Measurements from ENCODE around the gene MAGEC1. TPM values are rescaled to one million over a fixed set of nuclear protein-coding genes. Genes with fewer than 3 reads are reported as not detected.

MAGEC1 gene
- total RNA-seq, 1 experiment from 2014 or later = not detected

- H3K9me2 ChIP-seq (replicated peaks; ENCODE audit: insufficient read depth, low read length) = no peaks in the 10 kb centered on the region
- no peaks in the 10 kb centered on the region for H3K36me3 ChIP-seq (ENCODE audit: insufficient read depth, low read length)
- H2AFZ ChIP-seq (ENCODE audit: low read length) = no peak overlapping the region
- H3K9ac ChIP-seq (ENCODE audit: low read length) = no peak overlapping the region
- no peaks in the 10 kb centered on the region for H3K4me1 ChIP-seq (ENCODE audit: low read length)
- DNase-seq = no peak
- H3K4me3 ChIP-seq (ENCODE audit: low read length) = no peak overlapping the region
- H3K4me2 ChIP-seq (ENCODE audit: low read depth, low read length, poor library complexity, severe bottlenecking) = no peak overlapping the region
- no peaks in the 10 kb centered on the region for H3K79me2 ChIP-seq (ENCODE audit: low read length)
- H3K27me3 ChIP-seq (ENCODE audit: low read length) = no peaks in the 10 kb centered on the region
- H3K27ac ChIP-seq (ENCODE audit: low read length) = no peak overlapping the region
- peaks cover 23% of the 10 kb centered on the region for H3K9me3 ChIP-seq (ENCODE audit: low read length)
- no peaks in the 10 kb centered on the region for H4K20me1 ChIP-seq (ENCODE audit: insufficient read depth, low read depth, low read length)
Measured at GRCh38 chrX:141904262-141904661, 568 bp downstream of the MAGEC1 start.

GRCh38 chrX:141917801-141918200 is 14.1 kb downstream of the MAGEC1 start:
- Histone ChIP-seq H3K4me3 (ENCODE audit: low read length) (no peak overlapping the region), H3K27ac (ENCODE audit: low read length) (no peak overlapping the region)

GRCh38 chrX:141924293-141924692 is 20.6 kb downstream of the MAGEC1 start:
- H3K4me2 ChIP-seq (ENCODE audit: low read depth, low read length, poor library complexity, severe bottlenecking) = no peak overlapping the region
- DNase-seq = no peak
- no peak overlapping the region for H3K27ac ChIP-seq (ENCODE audit: low read length)
- H3K9me2 ChIP-seq (replicated peaks; ENCODE audit: insufficient read depth, low read length) = no peaks in the 10 kb centered on the region
- no peaks in the 10 kb centered on the region for H4K20me1 ChIP-seq (ENCODE audit: insufficient read depth, low read depth, low read length)
- no peaks in the 10 kb centered on the region for H3K4me1 ChIP-seq (ENCODE audit: low read length)
- H3K4me3 ChIP-seq (ENCODE audit: low read length) = no peak overlapping the region
- no peak overlapping the region for H2AFZ ChIP-seq (ENCODE audit: low read length)
- H3K27me3 ChIP-seq (ENCODE audit: low read length) = no peaks in the 10 kb centered on the region
- H3K79me2 ChIP-seq (ENCODE audit: low read length) = no peaks in the 10 kb centered on the region
- H3K9ac ChIP-seq (ENCODE audit: low read length) = no peak overlapping the region
- H3K9me3 ChIP-seq (ENCODE audit: low read length) = peaks cover 9% of the 10 kb centered on the region
- H3K36me3 ChIP-seq (ENCODE audit: insufficient read depth, low read length) = no peaks in the 10 kb centered on the region

More at GRCh38 chrX:141917801-141918200, 14.1 kb downstream of the MAGEC1 start:
- no peaks in the 10 kb centered on the region for H3K27me3 ChIP-seq (ENCODE audit: low read length)
- H2AFZ ChIP-seq (ENCODE audit: low read length) = no peak overlapping the region
- DNase-seq = no peak
- H3K4me2 ChIP-seq (ENCODE audit: low read depth, low read length, poor library complexity, severe bottlenecking) = no peak overlapping the region
- H4K20me1 ChIP-seq (ENCODE audit: insufficient read depth, low read depth, low read length) = no peaks in the 10 kb centered on the region
- H3K4me1 ChIP-seq (ENCODE audit: low read length) = no peaks in the 10 kb centered on the region
- H3K36me3 ChIP-seq (ENCODE audit: insufficient read depth, low read length) = no peaks in the 10 kb centered on the region
- no peak overlapping the region for H3K9ac ChIP-seq (ENCODE audit: low read length)
- H3K79me2 ChIP-seq (ENCODE audit: low read length) = no peaks in the 10 kb centered on the region
- H3K9me2 ChIP-seq (replicated peaks; ENCODE audit: insufficient read depth, low read length) = no peaks in the 10 kb centered on the region
- peaks cover 9% of the 10 kb centered on the region for H3K9me3 ChIP-seq (ENCODE audit: low read length)

- Histone ChIP-seq H2AFZ (ENCODE audit: low read length) (no peak overlapping the region), H3K36me3 (ENCODE audit: insufficient read depth, low read length) (no peaks in the 10 kb centered on the region), H3K9me3 (ENCODE audit: low read length) (peaks cover 22% of the 10 kb centered on the region), H3K4me3 (ENCODE audit: low read length) (no peak overlapping the region), H3K27ac (ENCODE audit: low read length) (no peak overlapping the region), H3K27me3 (ENCODE audit: low read length) (no peaks in the 10 kb centered on the region), H3K9ac (ENCODE audit: low read length) (no peak overlapping the region), H3K9me2 (replicated peaks; ENCODE audit: insufficient read depth, low read length) (no peaks in the 10 kb centered on the region), H3K4me1 (ENCODE audit: low read length) (no peaks in the 10 kb centered on the region), H3K79me2 (ENCODE audit: low read length) (no peaks in the 10 kb centered on the region), H4K20me1 (ENCODE audit: insufficient read depth, low read depth, low read length) (no peaks in the 10 kb centered on the region), H3K4me2 (ENCODE audit: low read depth, low read length, poor library complexity, severe bottlenecking) (no peak overlapping the region)
- no peak for DNase-seq
Measured at GRCh38 chrX:141928432-141928831, 24.7 kb downstream of the MAGEC1 start.

- Histone ChIP-seq H2AFZ (ENCODE audit: low read length) (no peak overlapping the region), H4K20me1 (ENCODE audit: insufficient read depth, low read depth, low read length) (no peaks in the 10 kb centered on the region), H3K27me3 (ENCODE audit: low read length) (no peaks in the 10 kb centered on the region), H3K27ac (ENCODE audit: low read length) (no peak overlapping the region), H3K9ac (ENCODE audit: low read length) (no peak overlapping the region), H3K79me2 (ENCODE audit: low read length) (no peaks in the 10 kb centered on the region), H3K4me2 (ENCODE audit: low read depth, low read length, poor library complexity, severe bottlenecking) (no peak overlapping the region), H3K9me2 (replicated peaks; ENCODE audit: insufficient read depth, low read length) (no peaks in the 10 kb centered on the region), H3K4me3 (ENCODE audit: low read length) (no peak overlapping the region), H3K36me3 (ENCODE audit: insufficient read depth, low read length) (no peaks in the 10 kb centered on the region), H3K4me1 (ENCODE audit: low read length) (no peaks in the 10 kb centered on the region), H3K9me3 (ENCODE audit: low read length) (peaks cover 24% of the 10 kb centered on the region)
- DNase-seq = no peak
Measured at GRCh38 chrX:141934059-141934641, 30.5 kb downstream of the MAGEC1 start.

- Histone ChIP-seq H3K9ac (ENCODE audit: low read length) (no peak overlapping the region), H3K4me2 (ENCODE audit: low read depth, low read length, poor library complexity, severe bottlenecking) (no peak overlapping the region), H3K4me1 (ENCODE audit: low read length) (no peaks in the 10 kb centered on the region), H3K36me3 (ENCODE audit: insufficient read depth, low read length) (no peaks in the 10 kb centered on the region), H3K4me3 (ENCODE audit: low read length) (no peak overlapping the region), H3K9me2 (replicated peaks; ENCODE audit: insufficient read depth, low read length) (no peaks in the 10 kb centered on the region), H2AFZ (ENCODE audit: low read length) (no peak overlapping the region), H3K27me3 (ENCODE audit: low read length) (no peaks in the 10 kb centered on the region), H3K79me2 (ENCODE audit: low read length) (no peaks in the 10 kb centered on the region), H3K9me3 (ENCODE audit: low read length) (peaks cover 29% of the 10 kb centered on the region), H4K20me1 (ENCODE audit: insufficient read depth, low read depth, low read length) (no peaks in the 10 kb centered on the region), H3K27ac (ENCODE audit: low read length) (no peak overlapping the region)
- DNase-seq = no peak
Measured at GRCh38 chrX:141935645-141936044, 32.0 kb downstream of the MAGEC1 start.

- H3K36me3 ChIP-seq (ENCODE audit: insufficient read depth, low read length) = no peaks in the 10 kb centered on the region
- H3K9ac ChIP-seq (ENCODE audit: low read length) = no peak overlapping the region
- DNase-seq = no peak
- H3K4me2 ChIP-seq (ENCODE audit: low read depth, low read length, poor library complexity, severe bottlenecking) = no peak overlapping the region
- H3K4me3 ChIP-seq (ENCODE audit: low read length) = no peak overlapping the region
- no peaks in the 10 kb centered on the region for H3K4me1 ChIP-seq (ENCODE audit: low read length)
- no peak overlapping the region for H3K27ac ChIP-seq (ENCODE audit: low read length)
- H3K9me2 ChIP-seq (replicated peaks; ENCODE audit: insufficient read depth, low read length) = no peaks in the 10 kb centered on the region
- no peaks in the 10 kb centered on the region for H4K20me1 ChIP-seq (ENCODE audit: insufficient read depth, low read depth, low read length)
- H2AFZ ChIP-seq (ENCODE audit: low read length) = no peak overlapping the region
- no peaks in the 10 kb centered on the region for H3K79me2 ChIP-seq (ENCODE audit: low read length)
- H3K9me3 ChIP-seq (ENCODE audit: low read length) = peaks cover 26% of the 10 kb centered on the region
- no peaks in the 10 kb centered on the region for H3K27me3 ChIP-seq (ENCODE audit: low read length)
Measured at GRCh38 chrX:141936080-141936479, 32.4 kb downstream of the MAGEC1 start.

- Histone ChIP-seq H3K4me3 (ENCODE audit: low read length) (no peak overlapping the region), H3K9ac (ENCODE audit: low read length) (no peak overlapping the region), H3K9me2 (replicated peaks; ENCODE audit: insufficient read depth, low read length) (no peaks in the 10 kb centered on the region), H3K27ac (ENCODE audit: low read length) (no peak overlapping the region), H2AFZ (ENCODE audit: low read length) (no peak overlapping the region), H3K79me2 (ENCODE audit: low read length) (no peaks in the 10 kb centered on the region), H3K9me3 (ENCODE audit: low read length) (peaks cover 34% of the 10 kb centered on the region), H3K4me1 (ENCODE audit: low read length) (no peaks in the 10 kb centered on the region), H3K4me2 (ENCODE audit: low read depth, low read length, poor library complexity, severe bottlenecking) (no peak overlapping the region), H4K20me1 (ENCODE audit: insufficient read depth, low read depth, low read length) (no peaks in the 10 kb centered on the region), H3K36me3 (ENCODE audit: insufficient read depth, low read length) (no peaks in the 10 kb centered on the region), H3K27me3 (ENCODE audit: low read length) (no peaks in the 10 kb centered on the region)
- DNase-seq = no peak
Measured at GRCh38 chrX:141941234-141941633, 37.5 kb downstream of the MAGEC1 start.
